HG03066 (cell line): Measurements from ENCODE around the gene QARS1.
A peak's percentile ranks its signal among the peaks of the same experiment; 100 is the strongest.

Experiments used
- ATAC-seq: cut with Tn5 transposase; IDR thresholded peaks from one replicate; pipeline ENCODE4 v1.9.1; 2021; ENCODE audit warnings: low read depth; ENCODE audit not compliant: unreplicated experiment

The QARS1 gene

DNA sequence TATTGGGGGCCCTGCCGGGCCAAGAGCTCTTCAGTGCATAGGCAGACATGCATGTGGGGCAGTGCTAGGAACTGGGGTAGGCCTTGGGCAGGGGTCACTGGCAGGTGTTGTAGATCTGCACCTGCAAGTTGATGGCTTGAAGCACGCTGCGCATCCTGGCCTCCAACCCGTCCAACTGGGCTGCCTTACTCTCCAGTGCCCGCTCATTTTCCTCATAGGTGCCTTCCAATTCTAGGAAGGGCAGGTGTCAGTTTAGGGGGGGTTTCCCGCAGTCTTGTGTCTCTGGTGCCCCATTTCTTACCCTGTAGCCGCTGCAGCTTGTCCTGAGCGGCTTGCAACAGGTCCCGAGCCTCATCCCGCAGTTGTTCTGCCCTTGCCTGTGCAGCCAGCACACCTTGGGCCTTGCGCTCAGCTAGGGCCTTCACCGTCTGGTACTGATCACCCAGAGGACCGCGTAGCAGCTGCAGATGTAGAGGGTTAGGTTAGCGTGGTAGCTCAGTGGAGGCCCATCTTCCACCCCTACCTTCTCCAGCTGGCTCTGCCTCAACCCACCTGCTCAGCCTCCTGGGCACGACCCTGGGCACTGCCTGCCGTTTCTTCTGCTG lies 16.7 kb upstream of the QARS1 start:
- no peak for ATAC-seq

DNA sequence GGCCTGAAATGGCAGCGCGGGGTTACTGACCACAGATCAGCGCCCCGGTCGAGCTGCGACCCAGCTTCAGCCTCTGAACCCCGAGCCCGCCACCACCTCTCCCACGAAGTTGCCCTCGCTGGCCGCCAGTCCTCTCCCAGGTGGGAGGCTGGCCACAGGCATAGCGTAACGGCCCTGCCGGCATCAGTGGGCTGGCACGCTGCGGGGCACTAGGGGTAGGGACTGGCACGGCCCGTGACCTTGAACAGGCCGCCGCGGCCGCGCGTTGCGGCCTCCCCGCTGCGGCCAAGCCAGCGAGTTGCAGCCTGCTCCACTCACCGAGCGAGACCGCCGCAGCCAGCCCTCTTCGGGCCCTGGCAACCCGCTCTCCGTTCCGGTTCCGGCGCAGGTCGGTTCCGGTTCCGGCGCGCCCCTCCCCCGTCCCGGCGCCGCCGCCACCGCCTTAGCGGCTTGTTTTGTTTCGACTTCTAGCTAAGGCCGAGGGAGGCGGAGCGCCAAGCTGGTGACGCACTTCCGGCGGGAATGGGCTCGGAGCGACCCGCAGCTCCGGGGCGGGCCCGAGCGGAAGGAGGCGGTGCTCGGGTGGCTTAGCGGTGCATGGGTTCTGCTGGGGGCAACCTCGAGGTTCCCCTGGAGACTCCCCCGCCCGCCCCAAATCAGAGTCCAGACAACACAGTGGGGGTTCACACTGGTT lies 16.0 kb upstream of the QARS1 start, which contains the start of gene USP19:
Gene USP19, minus strand, starts transcription at position 386 of the 694 bp plus-strand sequence. CDS start 1,678 bp downstream, outside the sequence.
- ATAC-seq: peak; percentile 87

DNA sequence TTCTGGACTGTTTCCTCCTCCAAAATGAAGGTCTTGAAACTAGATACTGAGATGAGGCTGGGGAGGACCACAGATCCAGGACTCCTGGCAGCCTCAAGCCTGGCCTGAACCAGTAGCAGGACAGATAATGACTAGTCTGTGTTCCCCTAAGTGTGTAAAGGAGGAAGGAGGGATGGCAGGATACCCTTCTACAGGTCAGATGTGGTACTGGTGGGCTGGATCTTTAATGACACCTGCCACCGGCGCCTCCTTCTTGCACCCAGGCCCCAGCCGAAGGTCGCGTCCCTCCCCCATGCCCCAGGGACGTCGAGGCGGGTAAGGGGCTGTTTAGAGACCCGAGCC lies 15.5 kb upstream of the QARS1 start:
- no peak for ATAC-seq

DNA sequence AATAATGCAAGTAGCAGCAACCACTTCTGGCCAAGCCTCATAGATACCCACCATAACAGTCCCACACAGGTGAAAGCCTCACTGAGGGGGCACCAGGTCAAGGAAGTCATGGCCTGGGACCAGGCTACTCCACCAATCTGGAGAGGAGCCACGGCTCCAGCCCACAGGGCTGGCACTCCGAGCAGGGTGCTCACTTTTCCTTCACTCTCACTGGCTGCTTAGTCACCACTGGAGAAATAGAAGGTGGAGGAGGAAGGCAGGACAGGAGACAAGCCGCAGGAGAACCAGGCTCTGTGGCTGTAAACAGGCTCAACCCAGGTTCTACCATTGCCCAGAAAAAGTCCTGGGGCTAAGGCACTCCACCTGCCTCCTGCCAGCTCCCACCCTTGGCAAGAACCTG lies 14.9 kb upstream of the QARS1 start:
- ATAC-seq: no peak

DNA sequence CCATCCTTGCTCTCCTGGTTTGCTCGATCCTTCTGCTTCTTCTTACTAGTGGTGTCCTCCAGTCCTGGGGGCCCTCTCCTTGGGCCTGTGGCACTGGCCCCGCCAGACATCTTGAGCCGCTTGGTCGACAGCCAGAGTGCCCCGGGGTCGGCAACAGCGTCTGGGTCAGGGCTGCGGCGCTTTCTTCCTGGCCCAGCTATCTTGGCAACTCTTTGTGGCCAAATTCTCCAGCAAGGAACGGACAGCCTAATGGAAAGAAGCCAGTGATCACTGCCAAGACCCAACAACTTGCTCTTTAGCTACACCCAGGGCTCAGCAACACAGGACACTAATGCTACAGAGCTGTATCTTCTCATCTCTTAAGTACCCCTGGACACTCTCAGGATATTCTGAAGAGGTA lies 14.5 kb upstream of the QARS1 start:
- no peak for ATAC-seq

DNA sequence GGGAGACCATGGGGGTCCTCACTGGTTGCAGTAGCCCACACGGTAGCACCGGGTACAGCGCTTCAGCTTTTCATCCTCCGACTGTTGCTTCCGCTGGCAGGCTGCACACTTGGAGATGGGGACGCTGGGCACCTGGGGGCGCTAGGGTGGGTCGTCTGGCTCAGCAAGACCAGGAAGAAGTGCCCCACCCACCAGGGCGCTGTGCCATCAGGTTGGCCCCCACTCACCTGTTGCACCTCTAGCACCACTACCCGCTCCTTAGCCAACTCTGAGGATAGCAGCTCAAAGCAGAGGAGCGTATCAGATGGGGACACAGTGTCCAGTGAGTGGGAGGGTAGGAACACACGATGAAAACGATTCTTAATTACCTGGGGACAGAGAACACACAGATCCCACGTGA lies 7.7 kb upstream of the QARS1 start:
- ATAC-seq: no peak

DNA sequence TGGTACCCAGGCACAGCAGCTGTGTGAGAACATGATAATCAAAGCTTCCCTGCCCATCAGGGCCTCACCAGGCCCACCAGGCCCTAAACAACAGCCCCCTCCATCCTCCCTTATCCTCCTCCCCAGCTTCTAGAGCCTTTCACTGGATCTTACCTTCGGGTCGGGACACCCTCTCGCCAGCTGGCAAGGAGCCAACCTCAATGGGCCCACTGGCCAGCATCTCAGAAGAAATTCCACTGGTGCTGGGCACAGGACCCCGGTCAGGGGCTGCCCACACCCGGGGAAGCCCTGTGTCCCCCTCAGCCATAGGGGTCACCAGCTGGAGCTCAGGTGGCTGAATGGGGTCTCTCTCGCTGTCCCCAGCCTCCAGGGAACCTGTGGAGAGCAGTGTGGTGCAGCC lies 6.8 kb upstream of the QARS1 start:
- ATAC-seq: no peak

DNA sequence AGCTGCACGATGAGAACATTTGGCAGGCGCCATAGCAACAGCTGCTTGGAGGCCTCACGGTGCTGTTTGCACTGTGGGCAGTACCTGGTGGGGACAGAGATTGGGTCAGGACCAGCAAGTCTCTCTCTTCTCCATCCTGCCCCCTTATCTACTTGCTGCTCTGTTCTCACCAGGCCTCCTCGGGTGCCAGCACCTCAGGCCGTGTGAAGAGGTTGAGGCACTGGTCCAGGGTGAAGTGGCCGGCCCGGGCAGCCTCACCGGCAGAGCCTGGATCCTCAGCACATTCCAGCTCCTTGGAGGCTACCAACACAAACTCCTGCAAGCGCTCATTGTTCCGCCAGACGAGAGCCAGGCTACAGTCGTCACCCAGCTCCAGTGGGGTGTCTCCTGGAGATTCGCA lies 6.2 kb upstream of the QARS1 start:
- ATAC-seq: no peak

DNA sequence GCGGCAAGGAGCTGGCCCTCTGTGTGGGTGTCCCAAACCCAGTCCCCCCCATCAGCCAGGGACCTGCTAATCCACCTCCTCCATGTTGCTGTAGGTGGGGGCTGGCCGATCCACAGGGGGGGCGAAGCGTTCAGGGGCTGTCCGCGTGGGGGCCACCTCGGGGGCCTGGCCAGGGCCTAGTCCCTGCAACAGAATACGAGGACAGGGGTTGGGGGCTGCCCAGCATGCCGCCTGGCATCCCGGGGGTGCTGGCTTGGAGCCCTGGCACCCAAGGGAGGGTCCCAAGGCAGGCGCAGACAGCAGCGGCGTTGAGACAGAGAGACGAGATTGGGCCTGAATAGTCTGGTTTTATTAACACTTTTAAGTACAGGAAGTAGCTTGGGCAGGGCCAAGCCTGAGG lies 3.8 kb upstream of the QARS1 start:
- no peak for ATAC-seq

DNA sequence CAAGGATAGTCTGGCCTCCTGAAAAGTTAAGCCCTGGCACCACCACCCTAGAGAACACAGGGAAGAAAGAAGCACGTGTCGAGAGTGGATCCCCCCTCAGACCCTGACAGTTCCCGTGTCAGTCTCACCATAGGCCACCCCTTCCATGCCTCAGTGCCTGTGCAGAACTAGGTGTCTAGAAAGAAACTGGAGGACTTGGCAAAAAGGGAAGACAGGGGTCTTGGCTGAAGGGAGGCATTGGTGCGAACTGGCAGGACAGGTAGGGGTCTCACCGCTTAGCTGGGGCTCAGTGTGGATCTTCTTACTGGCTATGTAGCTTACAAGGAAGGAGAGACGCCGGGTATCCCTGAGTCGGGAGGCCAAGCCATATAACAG lies 518 bp downstream of the QARS1 start:
- no peak for ATAC-seq

DNA sequence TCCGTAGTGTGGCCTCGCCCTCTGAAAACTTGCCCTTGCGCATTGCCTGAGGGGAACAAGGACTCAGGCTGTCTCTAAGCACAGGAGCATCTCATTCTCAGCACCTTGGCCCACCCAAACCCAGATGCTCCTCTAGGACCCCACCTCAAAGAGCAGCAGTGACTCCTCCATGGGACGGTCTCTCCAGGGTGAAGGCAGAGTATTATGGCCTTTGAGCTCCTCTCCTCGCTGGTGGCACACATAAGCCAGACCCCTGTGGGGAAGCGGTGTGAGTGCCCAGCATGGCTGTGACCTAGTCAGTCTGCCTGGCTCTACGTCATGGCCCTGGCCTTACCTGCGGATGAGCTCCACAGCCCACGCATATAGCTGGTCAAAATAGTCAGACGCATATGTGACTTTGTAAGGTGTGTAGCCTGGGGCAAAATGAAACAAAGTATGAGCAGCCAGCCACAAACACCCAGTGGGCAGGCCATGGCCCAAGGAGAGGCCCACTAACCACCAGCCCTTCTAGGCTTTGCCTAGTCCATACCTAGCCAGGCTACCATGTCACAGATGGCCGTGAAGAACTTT lies 4.4 kb downstream of the QARS1 start:
- ATAC-seq: no peak

DNA sequence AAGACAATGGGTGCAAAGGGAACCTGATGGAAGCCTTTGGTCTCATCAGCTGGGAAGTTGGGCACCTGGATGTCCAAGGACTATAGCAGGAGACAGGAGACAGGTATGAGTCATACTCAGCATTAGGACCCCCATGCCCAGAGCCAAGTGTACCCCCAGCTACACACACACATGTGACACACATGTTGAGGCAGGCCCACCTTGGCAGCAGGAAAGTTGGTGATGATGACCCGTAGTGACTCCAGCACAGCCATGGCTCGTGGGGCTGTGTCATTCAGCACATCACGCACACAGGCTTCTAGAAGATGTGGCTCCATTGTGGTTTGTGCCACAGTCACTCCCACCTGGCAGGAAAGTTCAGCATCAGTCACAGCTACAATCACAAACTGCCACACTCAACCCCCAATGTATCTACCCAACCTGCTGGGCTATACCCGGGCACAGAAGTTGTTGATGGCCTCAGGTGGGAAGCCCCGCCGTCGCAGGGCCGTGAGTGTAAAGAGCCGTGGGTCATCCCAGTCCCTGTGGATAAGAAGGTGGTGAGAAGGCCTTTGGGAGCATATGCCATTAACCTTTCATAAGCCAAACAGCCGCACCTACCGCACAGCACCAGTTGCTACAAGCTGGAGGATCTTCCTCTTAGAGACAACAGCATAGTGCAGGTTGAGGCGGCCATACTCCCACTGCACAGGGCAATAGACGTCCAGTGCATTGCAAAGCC lies 5.5 kb downstream of the QARS1 start:
- no peak for ATAC-seq

DNA sequence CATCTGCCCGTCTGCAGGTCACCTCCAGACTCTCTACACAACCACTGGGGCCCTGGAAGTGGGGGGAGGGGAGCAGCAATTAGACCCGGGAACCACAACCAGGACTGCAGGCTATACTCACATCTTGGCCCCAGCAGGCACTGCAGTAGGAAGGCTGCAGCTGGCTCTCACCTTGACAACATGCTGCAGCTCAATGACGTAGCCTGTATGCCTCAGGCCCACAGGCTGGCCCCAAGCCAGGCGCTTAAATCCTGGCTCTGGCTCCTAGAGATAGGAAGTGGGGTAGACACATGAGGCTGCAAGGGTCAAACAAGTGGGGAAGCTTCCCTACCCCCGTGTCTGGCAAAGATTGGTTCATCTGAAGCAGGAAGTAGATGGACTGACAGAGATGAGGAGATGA lies 6.1 kb downstream of the QARS1 start:
- ATAC-seq: no peak

DNA sequence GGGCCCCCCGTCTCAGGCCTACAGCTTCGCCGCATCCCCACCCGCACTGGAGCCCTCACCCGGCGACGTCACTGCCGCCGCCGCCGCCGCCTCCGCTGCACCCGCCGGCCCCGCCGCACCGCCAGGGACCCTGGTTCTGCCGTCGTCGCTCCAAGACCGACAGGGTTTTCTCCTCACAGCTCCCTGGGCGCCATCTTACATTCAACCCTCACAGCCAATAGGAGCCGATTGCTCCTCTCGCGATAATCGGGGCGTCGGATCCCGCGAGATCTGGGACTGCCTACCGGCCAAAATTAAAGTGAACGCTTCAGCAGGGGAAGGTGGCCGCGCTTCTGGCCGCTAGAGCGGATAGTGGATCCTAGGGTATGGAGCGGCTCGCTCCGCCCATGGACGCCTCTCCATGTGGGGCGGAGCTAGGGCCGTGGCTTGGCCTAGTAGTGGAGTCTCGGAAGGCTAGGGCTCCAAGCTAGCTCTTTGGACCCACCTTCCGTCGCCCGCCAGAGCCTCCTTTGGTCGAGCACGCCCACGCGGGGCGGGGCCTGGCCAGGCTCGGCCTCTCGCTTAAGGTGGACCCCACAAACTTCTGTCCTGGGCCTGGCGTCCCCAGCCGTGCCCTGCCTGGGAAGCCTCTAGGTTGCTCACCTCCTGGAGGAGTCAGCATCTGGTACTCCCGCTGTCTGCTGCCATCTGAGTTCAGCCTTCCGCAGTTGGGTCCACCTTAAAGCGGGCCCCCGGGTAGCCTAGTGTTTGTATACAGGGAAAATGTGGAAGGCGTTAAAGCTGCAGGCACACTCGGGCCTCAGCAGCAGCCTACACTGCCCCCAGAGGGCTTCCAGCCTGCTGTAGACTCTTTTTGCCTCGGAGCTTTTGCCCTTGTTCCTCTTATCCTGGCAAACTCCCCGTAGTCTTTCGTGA lies 10.4 kb downstream of the QARS1 start, which contains the start of gene QRICH1:
Gene QRICH1, minus strand, starts transcription at position 219 of the 915 bp plus-strand sequence. CDS start 17,054 bp downstream, outside the sequence.
- ATAC-seq: peak; percentile 77

DNA sequence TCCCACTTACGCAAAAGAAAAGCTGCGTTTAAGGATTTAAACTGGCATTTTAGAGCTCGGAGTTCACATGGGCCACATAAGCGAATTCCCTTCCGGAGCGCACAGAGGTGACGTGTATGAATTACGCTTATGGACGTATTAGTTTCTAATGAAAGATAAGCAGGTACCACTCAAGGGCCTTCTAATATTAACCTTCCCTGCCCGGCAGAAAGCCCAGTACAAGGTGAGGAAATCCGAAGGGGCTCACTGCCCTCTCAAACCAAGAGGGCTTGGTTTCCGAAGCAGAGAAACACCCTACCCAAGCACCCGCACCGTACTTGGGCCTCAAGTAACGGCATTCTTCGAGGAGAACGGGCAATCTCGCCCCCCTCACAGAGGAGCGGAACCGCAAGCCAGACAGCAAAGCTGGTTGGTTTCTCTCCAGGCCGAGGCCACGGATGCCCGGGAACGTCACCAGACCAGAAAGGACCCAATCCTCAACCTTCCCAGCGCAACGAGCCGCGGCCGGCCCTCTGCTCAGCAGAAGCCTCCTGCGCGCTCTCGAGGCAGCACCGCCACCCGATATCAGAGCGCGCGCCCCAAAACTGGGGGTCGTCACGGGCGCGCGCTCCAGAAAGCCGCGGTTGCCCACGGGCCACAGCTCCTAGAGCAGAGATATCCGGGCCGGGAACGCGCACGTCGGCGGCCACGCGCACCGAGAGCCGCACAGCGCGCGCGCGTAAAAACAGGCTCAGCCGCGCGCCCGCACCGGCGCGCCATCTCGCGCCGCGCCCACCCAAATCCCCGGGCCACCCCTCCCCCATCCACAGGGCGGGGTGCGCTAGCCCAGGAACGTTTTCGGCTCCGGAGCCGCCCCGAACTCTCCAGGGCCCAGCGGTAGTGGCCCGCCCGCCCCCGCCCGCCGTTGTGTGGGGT lies 11.4 kb downstream of the QARS1 start:
- ATAC-seq: peak; percentile 38

DNA sequence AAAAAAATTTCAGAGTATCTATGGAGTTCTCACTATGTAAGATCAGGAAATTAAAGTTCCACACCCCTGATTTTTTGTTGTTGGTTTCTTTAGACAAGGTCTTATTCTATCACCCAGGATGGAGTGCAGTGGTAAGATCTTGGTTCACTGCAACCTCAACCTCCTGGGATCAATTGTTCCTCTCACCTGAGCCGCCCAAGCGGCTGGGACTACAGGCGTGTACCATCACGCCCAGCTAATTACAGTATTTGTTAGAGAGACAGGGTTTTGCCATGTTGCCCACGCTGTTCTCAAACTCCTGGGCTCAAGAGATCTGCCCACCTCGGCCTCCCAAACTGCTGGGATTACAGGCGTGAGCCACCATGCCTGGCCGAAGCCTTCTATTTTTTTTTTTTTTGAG lies 23.1 kb downstream of the QARS1 start:
- no peak for ATAC-seq

DNA sequence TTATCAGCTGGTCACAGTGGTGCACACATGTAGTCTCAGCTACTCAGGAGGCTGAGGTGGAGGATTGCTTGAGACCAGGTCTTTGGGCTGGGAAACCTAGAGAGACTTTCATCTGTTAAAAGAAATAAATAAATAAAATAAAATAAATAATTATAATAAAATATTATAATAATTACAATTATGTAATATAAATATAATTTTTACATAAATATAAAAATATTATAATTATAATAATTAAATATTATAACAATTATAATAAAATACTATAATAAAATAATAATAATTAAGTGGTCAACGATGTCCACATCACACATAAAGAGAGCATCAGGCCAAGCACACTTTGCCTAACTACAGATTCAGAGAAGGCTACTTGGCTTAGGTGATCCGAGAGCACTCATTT lies 25.3 kb downstream of the QARS1 start:
- no peak for ATAC-seq

DNA sequence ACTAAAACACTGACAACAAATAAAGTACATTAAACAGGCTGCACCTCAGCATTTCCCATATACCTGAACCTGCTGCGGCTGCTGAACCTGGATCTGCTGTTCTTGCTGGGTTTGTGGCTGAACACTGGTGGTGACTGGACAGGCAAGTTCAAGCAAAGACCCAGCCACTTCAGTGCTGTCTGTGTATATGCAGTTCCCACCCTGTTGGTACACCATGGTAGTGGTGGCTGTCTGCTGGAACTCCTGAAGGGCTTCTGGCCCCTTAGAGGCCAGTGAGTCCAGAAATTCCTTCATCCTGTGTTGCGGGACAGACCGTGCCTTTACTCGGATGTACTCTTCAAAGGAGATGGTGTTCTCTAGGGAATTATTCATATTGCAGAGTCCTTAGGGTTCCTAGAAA lies 27.9 kb downstream of the QARS1 start:
- no peak for ATAC-seq

DNA sequence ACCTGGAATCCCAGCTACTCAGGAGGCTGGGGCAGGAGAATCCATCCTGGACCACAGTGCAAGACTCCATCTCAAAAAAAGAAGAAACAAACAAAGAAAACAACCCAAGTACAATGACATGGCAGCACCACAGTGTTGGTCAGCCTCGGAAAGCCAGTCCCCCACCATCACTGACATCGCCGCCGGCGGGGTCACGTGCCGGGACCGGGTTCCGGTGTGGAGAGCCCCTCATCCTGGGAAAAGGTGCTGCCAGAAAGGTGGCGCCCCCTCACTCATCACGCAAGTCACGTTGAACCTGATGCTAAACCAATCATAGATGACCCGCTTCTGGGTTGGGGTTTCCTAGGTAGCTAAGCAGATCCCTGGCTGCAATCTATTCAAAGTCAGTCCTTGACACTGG lies 28.4 kb downstream of the QARS1 start:
- no peak for ATAC-seq
